Measurements from ENCODE around the gene SLC16A11. TPM values are rescaled to one million over a fixed set of nuclear protein-coding genes. Genes with fewer than 3 reads are reported as not detected.
A peak's percentile ranks its signal among the peaks of the same experiment; 100 is the strongest.

The SLC16A11 gene
- polyA plus RNA-seq, 2 of the 4 experiments (the other 2 are of a cell fraction), result not detected

- no peaks in the 10 kb centered on the region for H3K9me3 ChIP-seq
- peak; percentile 78 to 95 for DNase-seq (ENCODE audit: low read depth in 1 of 2, low spot score in 1 of 2)
- ATAC-seq, result peak; percentile 60 to 83
- TF ChIP-seq RARB (CRISPR knock-in tag; IDR thresholded peaks at IDR 0.05) (no peak), TFCP2L1 (CRISPR knock-in tag; IDR thresholded peaks at IDR 0.05) (peak; percentile 77; the same call in 1 of the 2 replicates), ZNF302 (CRISPR knock-in tag; IDR thresholded peaks at IDR 0.05) (no peak), CBX2 (IDR thresholded peaks at IDR 0.05; ENCODE audit: borderline replicate concordance, low read depth) (no peak), EHMT2 (IDR thresholded peaks at IDR 0.05; ENCODE audit: low read depth) (no peak), ELK1 (IDR thresholded peaks at IDR 0.05; ENCODE audit: low read depth, low read length) (no peak), EHF (CRISPR knock-in tag; IDR thresholded peaks at IDR 0.05) (no peak), HMGXB4 (CRISPR knock-in tag; IDR thresholded peaks at IDR 0.05; ENCODE audit: borderline replicate concordance) (no peak), RAD21 (conservative IDR thresholded peaks at IDR 0.05 in 1 of 2, IDR thresholded peaks at IDR 0.05 in 1 of 2) (peak; percentile 82 to 88), HOXB5 (CRISPR knock-in tag; IDR thresholded peaks at IDR 0.05) (no peak), ESRRA (IDR thresholded peaks at IDR 0.05; ENCODE audit: borderline replicate concordance, low read length) (no peak), TP53 (CRISPR knock-in tag; IDR thresholded peaks at IDR 0.05) (no peak), SMC3 (IDR thresholded peaks at IDR 0.05) (peak; percentile 82), JUN (IDR thresholded peaks at IDR 0.05) (peak in 1 of 2 experiments; percentile 50; a peak in 1 of 5 replicates), CTCF (IDR thresholded peaks at IDR 0.05) (peak; percentile 91), USF2 (IDR thresholded peaks at IDR 0.05) (no peak), MYC (IDR thresholded peaks at IDR 0.05; ENCODE audit: borderline replicate concordance, low read length) (peak; percentile 62; the same call in 1 of the 2 replicates), CHD2 (IDR thresholded peaks at IDR 0.05; ENCODE audit: low read length, partially characterized antibody) (no peak)
- TF ChIP-seq, protein P1, sequence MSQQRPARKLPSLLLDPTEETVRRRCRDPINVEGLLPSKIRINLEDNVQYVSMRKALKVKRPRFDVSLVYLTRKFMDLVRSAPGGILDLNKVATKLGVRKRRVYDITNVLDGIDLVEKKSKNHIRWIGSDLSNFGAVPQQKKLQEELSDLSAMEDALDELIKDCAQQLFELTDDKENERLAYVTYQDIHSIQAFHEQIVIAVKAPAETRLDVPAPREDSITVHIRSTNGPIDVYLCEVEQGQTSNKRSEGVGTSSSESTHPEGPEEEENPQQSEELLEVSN (IDR thresholded peaks at IDR 0.05; ENCODE audit: borderline replicate concordance, low read depth), result peak; percentile 87
- TF ChIP-seq, protein P2, sequence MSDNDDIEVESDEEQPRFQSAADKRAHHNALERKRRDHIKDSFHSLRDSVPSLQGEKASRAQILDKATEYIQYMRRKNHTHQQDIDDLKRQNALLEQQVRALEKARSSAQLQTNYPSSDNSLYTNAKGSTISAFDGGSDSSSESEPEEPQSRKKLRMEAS (IDR thresholded peaks at IDR 0.05), result peak; percentile 88
- TF ChIP-seq, protein P3, sequence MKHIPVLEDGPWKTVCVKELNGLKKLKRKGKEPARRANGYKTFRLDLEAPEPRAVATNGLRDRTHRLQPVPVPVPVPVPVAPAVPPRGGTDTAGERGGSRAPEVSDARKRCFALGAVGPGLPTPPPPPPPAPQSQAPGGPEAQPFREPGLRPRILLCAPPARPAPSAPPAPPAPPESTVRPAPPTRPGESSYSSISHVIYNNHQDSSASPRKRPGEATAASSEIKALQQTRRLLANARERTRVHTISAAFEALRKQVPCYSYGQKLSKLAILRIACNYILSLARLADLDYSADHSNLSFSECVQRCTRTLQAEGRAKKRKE (CRISPR knock-in tag; IDR thresholded peaks at IDR 0.05; ENCODE audit: low read depth), result no peak
- 24% methylated on average over 52 of the region's 53 CpGs for WGBS (ENCODE audit: missing lambda C conversion rate)
- ChIA-PET CTCF (interaction anchor here (0.6 to 11.4 kb wide), 55 partner anchors 9 to 576 kb away, joined by 3 to 77 read pairs (median 4); partner anchors contain the start of genes C17orf100, MED31, RNASEK and SLC13A5), POLR2A (interaction anchor here (1.7 kb wide), 1 partner anchor 13 kb away, joined by 8 read pairs; the partner anchor contains the start of gene SLC16A13)
- no peak overlapping the region for H3K4me3 ChIP-seq
- peaks cover 24% of the 10 kb centered on the region for H3K4me1 ChIP-seq
- peak overlapping the region; percentile 42 to 71; a peak in 5 of 6 replicates for H3K27ac ChIP-seq
- FAIRE-seq, result peak; percentile 63
- peak overlapping the region; percentile 59 for H3K4me2 ChIP-seq
These were observed 21.7 kb downstream of the SLC16A11 start for GRCh38 chr17:7021993-7022778.
